GM18526 (cell line): ENCODE results near the gene FOSL2.

Source experiments
- POLR2A ChIP-seq: IDR thresholded peaks from 3 replicates; pipeline ENCODE4 v1.6.1; 2011; ENCODE audit not compliant: insufficient read length; ENCODE audit errors: extremely low read depth

FOSL2 gene

DNA sequence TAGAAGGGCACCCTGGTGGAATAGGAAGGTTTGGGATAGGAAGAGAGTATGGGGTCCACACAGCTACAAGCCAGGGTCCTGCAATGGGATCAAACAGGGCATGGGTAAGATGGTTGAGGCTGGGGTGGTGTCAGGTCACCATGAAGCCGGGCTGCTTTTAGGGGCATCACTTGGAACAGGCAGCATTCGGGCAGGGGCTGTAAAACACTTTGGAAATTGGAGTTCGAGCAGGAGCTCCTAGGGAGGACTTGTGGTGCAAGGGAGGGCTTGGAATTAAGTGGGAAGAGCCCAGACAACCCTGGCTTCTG is 56.1 kb downstream of the FOSL2 start:
- no peak for TF ChIP-seq POLR2A

DNA sequence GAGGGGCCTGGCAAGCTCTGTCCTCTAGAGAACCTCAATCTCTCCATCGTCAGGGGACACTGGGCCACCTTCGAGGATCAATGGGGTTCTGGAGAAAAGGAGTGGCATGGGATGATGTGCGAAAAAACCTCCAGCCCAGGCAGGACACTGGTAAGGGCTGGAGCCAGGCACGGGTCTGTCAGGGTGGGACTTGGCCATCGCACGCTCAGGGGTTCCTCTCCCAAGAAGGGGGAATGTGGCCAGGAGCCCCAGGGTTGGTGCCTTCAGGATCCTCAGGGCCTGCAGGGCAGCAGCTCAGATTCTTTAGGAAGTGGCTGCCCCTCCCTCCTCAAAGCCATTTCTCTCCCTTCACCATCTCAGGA is 56.4 kb downstream of the FOSL2 start:
- TF ChIP-seq POLR2A = no peak

DNA sequence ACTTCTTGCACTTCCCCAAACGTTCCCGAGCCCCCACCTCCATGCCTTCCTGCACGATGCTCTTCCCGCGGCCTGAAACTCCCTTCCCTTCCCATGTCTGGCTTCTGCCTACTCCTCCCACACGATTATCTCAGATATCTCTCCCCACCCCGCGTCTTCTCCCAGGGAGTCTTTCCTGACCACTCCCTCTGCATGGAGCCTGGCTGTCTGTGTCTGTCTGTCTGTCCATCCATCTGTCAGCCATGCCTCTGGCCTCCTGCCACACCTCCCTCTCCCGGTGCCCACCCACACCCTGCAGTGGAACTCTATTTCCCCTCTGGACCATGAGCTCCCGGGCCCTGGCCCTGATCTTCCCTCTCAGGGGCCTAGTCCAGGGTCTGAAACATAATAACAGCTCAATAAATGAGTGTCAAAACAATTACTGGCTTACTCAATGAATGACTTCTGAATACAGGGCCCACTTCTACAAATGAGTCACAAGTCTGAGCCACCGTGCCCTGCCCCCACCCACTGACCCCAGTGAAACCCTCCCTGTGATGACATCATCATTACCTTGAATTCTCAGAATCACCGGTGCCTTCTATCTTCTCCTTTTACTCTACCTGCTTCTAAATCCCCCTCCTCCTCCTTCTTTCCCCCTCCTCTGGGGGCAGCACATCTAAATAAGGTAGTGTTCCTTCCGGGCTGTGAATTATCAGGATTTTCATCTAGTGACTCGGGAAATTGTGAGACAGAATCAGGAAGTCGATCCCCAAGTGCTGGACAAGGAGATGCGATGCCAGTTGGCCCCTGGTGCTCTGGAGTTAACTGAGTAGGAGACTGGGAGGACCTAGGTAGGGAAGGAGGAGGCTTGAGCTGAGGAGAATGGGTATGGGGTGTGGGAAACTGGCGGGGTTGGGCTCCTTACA is 57.1 kb downstream of the FOSL2 start:
- no peak for TF ChIP-seq POLR2A

DNA sequence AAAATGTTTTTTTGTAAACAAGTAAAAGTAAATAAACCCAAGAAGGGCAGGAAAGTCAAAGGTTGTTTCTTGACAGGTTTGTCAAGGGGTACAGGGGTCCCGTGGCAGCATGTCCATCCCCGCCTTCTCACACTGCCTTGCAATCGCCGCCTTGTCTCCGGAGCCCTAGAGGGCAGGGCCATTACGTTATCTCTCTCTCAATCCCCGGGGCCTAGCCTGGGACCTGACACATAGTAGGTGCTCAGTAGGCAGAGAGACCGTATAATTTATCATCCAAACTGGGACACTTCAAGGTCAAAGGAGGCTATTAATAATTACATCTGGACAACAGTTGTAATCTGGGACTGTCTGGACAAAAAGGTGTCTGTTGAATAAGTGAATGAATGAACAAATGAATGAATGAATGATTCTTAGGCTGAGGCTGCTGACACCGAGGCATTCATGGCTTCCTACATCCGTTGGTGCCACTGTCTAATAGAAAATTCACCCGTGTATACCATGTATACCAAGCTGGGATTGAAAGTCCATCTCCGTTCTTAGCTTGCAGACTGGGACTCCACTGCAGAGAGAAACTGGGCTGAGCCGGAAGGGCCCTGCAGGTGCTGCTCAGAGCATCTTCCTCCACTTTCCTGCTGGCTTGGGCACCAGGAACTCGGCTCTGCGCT is 58.4 kb downstream of the FOSL2 start:
- TF ChIP-seq POLR2A = no peak

DNA sequence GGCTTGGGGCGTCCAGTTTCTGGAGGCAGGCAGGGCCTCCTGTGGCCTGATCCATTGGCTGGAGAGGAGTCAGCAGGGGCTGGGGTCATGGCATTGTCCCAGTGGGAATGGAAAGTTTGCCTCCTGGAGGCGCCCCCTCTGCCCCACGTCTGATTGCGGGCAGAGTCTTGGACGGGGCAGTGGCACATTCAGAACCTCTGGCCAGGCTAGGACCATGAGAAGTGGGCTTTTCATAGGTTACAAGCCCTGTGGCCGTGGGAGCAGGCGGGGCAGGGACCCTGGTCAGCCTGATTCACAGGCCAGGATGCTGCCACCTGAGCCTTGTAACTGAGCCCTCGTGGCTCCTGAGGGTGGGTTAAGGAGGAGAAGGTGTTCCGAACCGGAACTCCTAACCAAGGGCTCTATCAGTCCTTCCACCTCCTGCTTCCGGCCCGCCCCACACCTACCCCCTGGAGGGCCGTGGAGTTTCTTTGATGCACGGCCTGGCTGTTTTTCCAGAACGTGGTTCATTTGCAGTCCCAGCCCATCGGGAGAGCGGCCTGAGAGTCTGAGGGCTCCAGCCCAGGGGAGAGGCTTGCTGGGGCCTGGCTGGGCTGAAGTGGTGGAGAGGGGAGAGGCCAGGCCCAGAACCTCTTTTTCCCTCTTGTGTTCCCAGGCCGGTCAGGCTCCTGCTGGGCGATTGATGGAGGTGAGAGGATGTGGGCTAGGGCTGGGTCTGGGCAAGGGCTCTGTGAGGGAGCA is 59.3 kb downstream of the FOSL2 start:
- no peak for TF ChIP-seq POLR2A

DNA sequence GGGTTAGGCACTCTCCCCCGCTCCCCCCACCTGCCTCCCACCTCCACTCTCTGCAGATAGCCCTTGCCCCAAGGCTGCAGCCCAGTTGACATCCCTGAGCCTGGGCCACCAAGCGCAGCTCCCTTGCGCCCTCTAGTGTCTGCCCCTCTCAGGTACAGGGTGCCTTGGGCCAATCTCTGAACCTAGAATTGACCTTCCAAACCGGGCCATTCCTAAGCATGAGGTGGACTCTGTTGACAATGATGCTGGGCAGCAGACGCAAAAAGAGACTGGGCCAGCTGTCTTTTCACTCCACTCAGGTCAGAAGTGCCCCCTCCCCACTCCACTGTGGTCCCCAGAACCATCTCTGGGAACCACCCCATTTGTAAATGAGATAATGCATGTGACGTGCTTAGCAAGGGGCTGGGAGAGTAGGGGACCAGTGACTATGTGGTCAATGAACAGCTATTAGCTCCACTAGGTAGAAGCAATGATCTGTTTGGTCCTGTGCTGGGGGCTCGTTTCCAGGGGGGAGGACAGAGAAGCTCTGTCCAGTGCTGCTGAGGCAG is 60.0 kb downstream of the FOSL2 start:
- TF ChIP-seq POLR2A = no peak

DNA sequence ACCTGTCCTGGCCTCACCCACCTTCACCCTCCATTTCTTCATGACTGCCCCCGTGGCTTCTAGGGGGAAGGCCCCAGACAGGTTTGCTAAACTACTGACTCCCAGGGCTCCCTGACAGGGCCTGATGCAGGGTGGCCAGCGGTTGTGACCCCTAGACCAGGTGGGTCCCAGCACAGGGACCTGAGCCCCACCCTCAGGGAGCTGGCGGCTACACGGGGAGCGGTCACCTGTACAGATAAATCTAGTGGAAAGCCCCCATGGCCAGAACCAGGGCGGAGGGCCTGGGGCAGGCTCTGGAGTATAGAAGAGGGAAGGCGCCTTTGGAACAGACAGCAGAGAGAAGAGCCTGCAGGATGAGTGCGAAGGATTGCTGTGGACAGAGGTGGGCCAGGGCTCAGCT is 60.7 kb downstream of the FOSL2 start:
- no peak for TF ChIP-seq POLR2A

DNA sequence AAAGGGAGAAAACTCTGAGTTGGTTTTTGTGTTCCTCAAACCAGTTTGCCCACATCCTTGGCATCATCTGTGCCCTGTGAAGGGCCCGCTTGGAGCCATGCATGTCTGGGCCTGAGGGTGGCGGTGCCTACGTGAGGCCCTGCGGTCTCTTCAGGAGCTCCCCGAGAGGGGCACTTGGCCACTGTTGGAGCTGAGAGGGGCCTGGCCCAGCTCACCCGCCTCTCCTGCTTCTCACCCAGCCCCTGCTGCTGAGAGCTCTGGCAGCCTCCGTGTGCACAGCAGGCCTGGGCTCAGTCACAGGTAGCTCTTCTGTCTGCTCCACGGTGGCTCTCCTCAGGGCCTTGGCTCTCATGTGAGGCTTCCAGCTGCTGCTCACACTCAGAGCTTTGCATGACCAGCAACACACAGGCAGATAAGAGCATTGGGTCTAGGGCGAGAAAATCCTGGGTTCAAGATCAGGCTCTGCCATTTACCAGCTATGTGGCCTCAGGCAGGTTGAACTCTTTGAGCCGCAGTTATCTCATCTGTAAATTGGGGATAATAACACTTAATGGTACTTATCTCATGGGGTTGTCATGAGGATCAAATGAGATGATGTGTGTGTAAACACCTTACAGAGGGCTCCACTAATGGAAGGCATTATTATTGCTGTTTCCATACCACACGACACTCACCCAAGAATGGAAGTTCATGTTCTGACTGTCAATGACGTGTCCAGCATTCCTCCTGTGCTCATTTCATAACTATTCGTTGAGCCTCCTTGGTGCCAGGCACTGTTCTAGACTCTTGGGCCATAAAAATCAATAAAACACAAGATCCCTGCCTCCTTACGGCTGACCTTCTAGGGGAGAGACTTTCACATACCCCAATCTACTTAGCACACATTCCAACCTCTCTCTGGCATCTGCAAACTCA is 61.6 kb downstream of the FOSL2 start:
- no peak for TF ChIP-seq POLR2A

DNA sequence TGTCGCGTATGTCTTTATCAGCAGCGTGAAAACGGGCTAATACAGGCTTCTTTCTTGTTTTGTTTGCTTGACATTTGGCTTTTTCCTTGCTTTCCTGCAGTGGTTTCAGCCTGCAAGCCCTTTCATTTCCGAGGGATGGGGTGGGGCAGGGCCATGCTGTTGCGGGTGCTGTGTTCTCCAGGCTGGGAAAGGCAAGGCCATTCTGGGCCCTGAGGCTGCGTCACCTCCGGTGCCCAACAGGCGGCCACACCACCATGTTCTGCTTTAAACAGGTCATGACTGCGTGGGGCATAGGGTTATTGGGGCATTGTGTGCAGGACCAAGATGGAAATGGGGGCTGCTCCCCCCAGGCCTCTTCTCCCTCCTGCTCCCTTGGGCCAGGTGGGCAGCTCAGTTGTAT is 64.6 kb downstream of the FOSL2 start:
- no peak for TF ChIP-seq POLR2A

DNA sequence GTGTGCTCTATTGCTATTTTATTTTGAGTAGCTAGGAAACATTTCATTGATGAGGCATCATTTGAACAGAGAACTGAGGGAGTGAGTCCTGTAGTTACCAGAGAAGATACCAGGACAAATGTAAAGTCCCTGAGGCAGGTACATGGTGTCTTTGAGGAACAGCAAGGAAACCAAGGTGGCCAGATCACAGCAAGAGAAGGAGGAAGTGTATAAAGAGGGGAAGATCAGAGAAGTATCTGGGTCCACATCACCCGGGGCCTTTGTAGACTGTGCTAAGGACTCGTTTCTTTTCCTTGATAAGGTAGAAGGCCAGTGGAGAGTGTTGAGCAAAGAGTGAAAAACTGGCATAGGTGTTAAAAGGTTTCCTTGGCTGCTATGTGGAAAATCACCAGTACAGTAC is 68.4 kb downstream of the FOSL2 start:
- TF ChIP-seq POLR2A = no peak

DNA sequence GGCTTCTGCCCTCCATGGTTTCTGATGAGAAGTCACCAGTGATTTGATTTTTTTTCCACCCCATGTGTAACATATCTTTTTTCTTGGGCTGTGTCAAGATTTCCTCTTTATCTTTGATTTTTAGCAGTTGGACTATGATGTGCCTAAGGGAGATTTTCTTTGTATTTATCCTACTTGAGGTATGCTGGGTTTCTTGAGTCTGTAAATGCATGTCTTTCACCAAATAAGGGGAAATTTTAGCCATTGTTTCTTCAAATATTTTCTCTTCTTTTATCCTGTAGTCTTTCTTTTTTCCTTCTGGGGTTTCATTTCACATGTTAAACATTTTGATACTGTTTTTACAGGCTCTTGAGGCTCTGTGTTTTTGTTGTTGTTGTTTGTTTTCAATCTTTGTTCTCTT is 69.5 kb downstream of the FOSL2 start:
- no peak for TF ChIP-seq POLR2A

DNA sequence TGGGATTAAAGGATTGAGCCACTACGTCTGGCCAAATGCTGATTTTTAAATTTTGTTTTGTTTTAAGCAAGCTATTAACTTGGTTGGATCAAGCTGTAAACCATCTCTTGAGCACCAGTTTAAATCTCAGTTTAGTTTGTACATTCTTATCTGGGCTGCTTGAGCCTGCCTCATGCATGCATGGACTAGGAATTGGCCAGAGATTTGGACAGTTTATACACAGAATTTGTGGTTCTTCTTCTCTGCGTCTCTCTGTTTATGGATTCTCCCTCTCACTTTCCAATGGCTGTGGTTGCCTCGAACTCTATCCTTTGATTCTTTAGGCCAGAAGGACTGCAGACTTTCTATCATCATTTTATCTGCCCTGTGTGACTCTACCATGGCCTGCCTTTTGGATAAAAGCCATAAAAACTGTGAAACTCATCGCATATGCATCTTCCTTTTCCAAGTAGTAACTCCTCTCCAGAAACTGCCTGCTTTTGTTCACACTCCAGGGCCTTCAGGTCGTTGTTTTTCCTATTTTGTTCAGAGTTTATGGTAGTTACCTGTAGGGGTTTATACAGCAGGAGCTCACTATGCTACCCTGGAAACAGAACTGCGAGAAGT is 70.7 kb downstream of the FOSL2 start:
- no peak for TF ChIP-seq POLR2A

DNA sequence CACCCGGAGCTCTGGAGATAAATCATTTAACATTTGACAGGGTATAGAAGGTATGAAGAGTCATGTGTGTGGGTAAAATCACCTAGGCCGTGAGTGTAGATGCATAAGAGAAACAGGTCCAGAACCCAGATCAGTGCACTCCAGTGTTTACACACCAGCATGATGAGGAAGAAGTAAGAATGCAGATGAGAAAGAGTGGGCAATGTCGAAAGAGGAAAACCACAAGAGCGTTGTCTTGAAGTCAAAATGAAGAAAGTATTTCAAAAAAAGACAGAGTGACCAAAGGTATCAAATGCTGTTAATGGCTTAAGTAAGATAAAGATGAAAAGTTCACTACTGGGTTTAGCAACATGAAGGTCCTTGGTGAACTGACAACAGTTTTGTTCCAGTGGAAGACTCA is 71.2 kb downstream of the FOSL2 start:
- no peak for TF ChIP-seq POLR2A

DNA sequence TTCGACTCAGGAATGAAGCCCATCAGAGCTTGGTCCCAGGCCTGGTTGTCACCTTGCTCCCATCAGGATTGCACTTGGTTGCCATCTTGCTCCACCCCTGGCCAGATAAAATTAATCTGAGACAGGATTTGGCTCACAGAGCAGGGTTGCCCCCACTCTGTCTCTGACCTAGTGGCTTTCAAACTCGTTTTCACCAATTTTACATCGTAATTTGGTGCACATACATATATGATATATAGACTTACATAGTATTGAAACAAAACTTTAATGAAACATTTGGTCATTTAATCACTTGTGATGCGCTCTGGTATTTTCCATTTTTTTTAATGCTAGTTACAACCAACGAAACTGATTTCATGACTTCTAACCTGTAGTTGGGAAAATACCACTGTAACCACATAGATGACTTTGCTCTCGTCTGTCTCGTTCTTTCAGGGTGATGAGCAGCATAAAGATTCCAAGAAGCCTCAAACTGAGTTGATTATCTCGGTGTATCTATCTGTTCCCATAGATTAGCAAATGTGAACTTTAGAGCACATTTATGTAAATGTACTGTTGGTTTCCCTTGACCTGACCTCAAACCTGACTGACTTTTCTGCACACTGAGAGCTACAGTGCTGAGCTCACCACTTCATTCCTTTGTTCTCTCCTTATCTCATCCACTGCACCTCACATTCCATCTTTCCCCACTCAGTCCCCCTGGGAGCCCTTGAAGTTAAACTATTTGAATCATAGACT is 72.7 kb downstream of the FOSL2 start:
- TF ChIP-seq POLR2A = no peak
